Kidney capillary endothelial cell (primary cell): ENCODE data around the gene C9orf72.

Experiments
- DNase-seq: peaks from one replicate; pipeline ENCODE4 v3.0.0-alpha.2; 2018; ENCODE audit warnings: low spot score

Gene C9orf72

DNA sequence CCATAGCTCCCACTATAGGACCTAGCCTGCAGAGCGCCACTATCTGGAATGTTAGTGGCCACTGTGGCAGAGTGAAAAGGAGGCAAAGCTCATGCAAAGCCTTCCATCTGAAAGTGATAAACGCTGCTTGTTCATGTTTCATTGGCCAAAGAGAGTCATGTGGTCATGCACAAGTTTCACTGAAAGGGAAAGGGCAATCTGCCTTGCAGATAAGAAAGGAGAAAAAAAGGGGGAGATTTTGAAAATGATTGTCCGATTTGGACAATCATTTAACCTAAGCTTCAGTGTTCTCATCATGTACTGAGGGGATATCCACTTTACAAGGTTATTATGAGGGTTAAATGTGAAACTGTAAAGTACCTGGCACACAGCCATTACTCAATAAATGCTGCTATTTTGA, 34.6 kb downstream of the C9orf72 start:
- no peak for DNase-seq

DNA sequence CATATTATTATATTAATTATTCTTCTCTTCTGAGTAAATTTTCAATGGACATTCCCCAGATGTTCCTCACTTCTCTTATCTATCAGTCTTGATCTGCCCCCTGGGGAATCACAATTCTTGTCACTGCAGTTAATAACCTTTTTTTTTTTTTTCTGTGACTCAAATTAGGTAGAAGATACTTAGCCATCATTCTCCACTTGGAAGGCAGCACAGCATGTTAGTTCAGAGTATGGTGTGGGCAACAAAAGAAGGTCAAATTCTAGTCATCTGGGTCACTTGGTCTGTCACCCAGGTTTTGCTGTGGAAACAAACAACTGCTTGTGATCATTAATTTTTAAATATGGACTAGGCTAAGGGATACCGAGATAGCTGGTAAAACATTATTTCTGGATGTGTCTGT, 35.5 kb downstream of the C9orf72 start:
- no peak for DNase-seq

- DNase-seq: no peak
These were observed 36.2 kb downstream of the C9orf72 start for GRCh38 chr9:27537027-27537435.

DNA sequence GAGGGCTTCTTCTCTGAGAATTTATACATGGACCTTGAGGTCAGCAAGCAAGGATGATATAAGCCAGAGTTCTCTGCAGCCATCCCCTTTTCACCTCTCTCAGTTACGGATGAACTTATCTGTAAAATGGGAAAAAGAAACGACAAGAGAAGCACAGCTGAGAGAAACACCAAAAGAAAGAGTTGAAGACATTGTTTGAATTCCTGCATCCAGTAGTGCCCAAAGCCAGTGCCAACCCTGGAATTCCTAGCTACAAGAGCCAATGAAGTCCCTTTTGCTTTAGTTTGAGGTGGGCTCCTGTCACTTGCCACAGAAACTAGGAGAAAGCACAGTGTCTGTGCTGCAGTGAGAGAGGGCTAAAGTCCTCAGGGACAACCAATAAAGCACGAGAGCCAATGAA, 37.1 kb downstream of the C9orf72 start:
- DNase-seq: no peak

DNA sequence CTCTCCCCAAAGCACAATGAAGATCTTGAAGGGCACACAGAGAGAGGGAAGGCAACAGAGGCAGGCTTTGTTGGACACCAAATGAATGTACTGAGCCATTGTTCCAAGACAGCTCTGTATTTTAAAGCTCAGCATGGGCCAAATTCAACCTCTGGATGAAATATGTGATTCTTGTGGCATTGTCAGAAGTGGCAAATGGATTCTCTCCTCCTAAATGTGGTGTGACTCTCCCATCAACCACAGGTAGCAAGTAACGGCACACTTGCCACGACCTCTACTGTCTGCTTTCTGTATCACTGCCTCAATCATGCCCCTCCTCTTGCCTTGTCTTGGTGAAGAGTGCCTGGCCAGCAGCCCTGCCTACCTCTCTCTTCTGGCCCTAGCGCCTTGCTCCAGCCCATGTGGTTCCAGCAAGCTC, 37.6 kb downstream of the C9orf72 start:
- no peak for DNase-seq

- no peak for DNase-seq
These were observed 38.5 kb downstream of the C9orf72 start for GRCh38 chr9:27534658-27535209.

DNA sequence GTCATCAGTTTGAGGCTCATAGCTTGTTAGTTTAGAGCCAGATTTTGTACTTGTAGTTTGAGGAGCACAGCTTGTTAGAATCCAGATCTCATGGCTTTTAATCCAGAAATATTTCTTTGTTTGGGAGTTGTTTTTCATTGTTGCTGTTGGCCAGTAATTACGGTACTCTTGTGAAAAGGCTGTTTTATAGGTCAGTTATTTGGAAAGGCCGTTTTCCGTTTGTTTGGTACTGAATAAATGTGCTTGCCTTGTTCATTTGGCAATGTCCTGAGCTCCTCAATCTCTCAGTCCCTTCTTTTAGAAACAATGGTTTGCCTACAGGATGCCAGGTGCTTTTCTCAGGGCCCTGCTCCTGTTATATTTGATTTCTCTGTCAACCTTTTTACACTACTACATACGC, 39.1 kb downstream of the C9orf72 start:
- DNase-seq: no peak

DNA sequence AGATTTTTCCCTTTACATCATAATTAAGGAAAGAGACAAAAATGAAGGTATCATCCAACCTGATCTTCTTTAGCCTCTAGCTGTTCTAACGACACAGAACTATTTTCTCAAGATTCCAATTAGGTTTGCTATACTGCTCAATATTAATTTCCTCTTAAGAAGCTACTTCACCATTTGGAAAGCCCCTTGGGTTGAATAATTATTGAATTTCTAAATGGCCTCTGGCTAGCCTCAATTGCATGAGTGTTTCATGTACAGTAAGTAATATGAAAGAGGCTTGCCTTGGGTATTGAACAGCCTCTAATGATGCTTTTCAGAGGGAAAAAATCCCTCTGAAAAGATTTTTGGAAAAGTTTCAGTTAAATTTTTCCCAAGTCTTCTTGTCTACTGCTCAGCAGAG, 40.0 kb downstream of the C9orf72 start:
- DNase-seq: no peak

- no peak for DNase-seq
These were observed 41.2 kb downstream of the C9orf72 start for GRCh38 chr9:27532046-27532445.

GRCh38 chr9:27530915-27531755, 42.1 kb downstream of the C9orf72 start:
- no peak for DNase-seq

DNA sequence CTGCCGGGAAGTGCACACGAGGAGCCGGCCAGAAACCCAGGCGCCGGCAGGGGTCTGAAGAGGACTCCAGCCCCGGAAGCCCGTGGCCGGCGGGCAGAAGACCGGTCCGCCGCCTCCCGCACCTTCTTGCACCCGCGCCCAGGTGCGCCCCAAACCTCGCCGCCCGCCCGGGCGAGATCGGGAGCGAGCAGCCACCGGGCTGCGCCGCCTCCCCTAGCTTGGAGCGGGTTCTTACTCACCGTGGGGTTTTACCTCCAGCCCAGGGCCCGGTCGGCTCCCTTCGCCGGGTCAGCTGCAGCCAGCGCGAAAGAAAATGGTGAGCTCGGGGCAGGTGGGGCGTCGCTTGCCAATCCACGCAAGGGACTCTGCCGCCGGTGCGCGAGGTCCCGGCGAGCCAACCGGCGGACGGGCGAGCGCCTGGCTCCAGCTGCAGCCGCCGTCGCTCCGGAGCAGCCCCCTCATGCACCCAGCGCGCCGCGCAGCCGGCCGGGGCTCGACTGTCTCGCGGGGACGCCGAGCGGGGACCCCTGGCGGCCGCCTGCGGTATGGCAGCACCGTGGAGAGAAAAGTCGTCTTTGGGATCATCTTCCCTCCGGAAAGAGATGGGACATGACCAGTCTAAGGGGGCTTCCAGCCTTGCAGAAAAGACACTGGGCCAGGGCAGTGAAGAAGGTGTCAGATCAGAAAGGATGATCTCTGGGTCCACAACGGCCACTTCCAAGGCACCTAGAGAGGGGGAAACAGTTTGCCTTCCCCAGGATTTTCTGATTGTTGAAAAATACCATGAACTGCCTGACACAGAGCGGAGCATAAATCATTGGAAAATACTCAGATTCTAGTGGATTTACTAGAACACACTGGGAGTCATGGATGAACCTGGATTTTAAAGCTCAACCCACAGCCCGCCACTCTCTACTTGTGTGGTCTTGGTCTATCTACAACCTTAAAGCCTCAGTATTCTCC, 43.7 kb downstream of the C9orf72 start, which contains the start of gene MOB3B:
TSS of gene MOB3B (minus strand) at position 499 of the 963 bp plus-strand sequence. CDS start 74,264 bp downstream, outside the sequence.
- peak; percentile 66 for DNase-seq

DNA sequence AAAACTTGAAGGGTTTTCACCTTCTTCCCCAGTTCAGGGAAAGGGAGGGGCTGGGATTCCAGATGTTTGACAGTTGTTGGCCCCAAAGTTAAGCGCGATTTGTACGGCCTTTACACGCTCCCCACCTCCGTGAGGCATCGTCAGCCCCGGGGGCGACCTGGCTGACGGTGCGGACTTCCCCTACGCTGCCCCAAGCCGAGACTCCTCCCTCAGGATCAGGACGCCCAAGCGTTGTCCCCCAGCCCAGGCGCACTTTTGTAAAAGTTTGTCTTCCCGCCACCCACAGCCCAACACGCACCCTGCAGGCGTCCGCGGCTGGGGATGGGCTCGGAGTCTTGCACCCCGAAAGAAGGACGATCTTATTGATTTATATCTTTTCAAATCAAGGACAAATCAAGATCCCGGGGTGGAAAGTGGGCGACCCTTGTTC, 44.4 kb downstream of the C9orf72 start:
- DNase-seq: no peak

- no peak for DNase-seq
These were observed 45.0 kb downstream of the C9orf72 start for GRCh38 chr9:27528076-27528885.

GRCh38 chr9:27527702-27528075, 45.6 kb downstream of the C9orf72 start:
- DNase-seq: no peak

GRCh38 chr9:27524236-27524635, 49.0 kb downstream of the C9orf72 start, which contains the start of gene IFNK:
TSS of gene IFNK (plus strand) at chr9:27524290. CDS start at chr9:27524337, 47 bp downstream.
- DNase-seq: no peak

- DNase-seq: no peak
These were observed 50.1 kb downstream of the C9orf72 start for GRCh38 chr9:27523141-27523540.

GRCh38 chr9:27520986-27521385, 52.3 kb downstream of the C9orf72 start:
- no peak for DNase-seq

- no peak for DNase-seq
These were observed 53.5 kb downstream of the C9orf72 start for GRCh38 chr9:27519466-27520465.

- no peak for DNase-seq
These were observed 54.5 kb downstream of the C9orf72 start for GRCh38 chr9:27518809-27519208.

DNA sequence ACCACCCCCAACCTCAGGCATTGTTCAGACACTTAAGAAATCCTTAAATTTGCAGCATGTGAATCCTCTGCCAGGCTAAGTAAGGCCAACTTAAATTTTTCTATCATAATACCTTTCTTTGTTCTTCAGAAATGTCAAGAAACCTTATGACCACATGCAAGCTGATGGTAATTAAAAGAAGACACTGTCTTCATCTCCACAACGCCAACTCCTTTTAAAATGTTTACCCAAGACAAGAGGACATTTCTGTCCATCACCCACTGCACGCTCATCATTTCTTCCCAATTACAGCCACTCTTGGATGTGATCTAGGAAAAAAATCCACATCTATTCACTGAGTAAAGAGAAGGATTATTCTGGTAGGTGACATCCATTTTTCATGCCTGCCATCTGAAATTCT, 55.3 kb downstream of the C9orf72 start:
- DNase-seq: no peak
